Stimulated activated naive CD8-positive, alpha-beta T cell treated with anti-CD3 and anti-CD28 coated beads, Interleukin-15, Interleukin-2, amounts not matched to agents 100 ng/mL and 50 ng/mL, for 24 hours (primary cell): ENCODE measurements around the gene TAOK3.
"Not testable (repeated sequence)": the region's sequence is repeated elsewhere in the genome, so short reads cannot be mapped to it uniquely, and the experiment has no call there.

Source experiments
- H3K27ac Mint-ChIP-seq: one replicate; pipeline ENCODE4 v1.8.0; 2021; ENCODE audit warnings: mild to moderate bottlenecking, mixed read lengths
- H3K27me3 Mint-ChIP-seq: one replicate; pipeline ENCODE4 v1.8.0; 2021; ENCODE audit warnings: mixed read lengths
- H3K36me3 Mint-ChIP-seq: one replicate; pipeline ENCODE4 v1.8.0; 2021; ENCODE audit warnings: low read depth, mixed read lengths
- H3K4me1 Mint-ChIP-seq: one replicate; pipeline ENCODE4 v1.8.0; 2021; ENCODE audit warnings: low read depth, mixed read lengths
- H3K4me3 Mint-ChIP-seq: one replicate; pipeline ENCODE4 v1.8.0; 2021; ENCODE audit warnings: mild to moderate bottlenecking, mixed read lengths
- H3K9me3 Mint-ChIP-seq: one replicate; pipeline ENCODE4 v1.8.0; 2021; ENCODE audit warnings: mixed read lengths

Gene TAOK3

DNA sequence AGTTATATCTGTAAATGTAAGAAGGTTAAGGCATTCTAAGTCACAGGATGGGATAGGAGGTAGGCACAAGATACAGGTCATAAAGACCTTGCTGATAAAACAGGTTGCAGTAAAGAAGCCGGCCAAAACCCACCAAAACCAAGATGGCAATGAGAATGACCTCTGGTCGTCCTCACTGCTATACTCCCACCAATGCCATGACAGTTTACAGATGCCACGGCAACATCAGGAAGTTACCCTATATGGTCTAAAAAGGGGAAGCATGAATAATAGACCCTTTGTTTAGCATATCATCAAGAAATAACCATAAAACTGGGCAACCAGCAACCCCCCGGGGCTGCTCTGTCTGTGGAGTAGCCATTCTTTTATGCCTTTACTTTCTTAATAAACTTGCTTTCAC, 64.7 kb downstream of the TAOK3 start:
- Mint-ChIP-seq H3K4me1 (peaks cover 60% of the 10 kb centered on the region), H3K27ac (peak overlapping the region; percentile 91)
- not testable (repeated sequence) for H3K9me3 Mint-ChIP-seq, H3K27me3 Mint-ChIP-seq, H3K4me3 Mint-ChIP-seq, H3K36me3 Mint-ChIP-seq

DNA sequence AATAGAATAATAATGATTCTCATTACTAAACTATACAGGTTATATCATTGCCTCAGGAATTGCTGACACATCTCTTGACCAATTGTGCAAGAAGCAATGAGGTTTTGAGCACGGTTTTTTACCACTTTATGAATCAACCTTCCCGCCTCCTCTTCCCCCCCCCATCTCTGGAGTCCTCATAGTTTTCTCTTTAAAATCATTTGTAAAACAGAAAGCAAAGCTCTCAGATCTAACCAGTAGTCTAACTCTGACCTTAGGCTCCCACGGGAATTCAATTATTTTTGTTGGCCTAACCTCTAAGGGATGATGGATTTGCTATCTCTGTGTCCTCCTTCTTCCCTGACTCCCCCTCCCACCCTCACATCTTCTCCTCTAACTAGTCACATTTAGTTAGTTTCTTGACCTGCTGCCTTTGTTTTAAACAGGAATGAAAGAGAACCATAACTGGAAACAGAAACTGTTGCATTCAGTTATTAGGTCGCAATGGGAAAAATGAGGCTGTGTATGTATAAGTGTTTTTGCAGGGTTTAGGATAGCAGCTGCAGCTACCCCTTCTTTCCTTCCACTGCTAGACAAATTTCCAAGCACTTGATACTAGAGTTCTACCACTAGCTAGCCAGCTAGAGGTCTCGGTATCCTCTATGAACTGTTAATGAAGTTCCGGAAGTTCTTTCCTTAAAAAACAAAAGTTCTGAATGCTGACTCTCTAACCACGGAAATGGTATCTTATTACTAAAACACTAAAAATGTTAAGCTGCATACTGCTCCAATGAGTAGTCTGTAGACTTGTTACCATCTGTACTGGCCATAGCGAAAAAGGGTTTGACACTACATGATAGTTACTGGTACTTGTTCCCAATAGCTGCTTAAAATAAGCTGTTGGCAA, 65.4 kb downstream of the TAOK3 start:
- Mint-ChIP-seq H3K4me1 (peaks cover 60% of the 10 kb centered on the region), H3K36me3 (peaks cover 2% of the 10 kb centered on the region), H3K27ac (peak overlapping the region; percentile 91), H3K4me3 (peak overlapping the region; percentile 71), H3K27me3 (no peaks in the 10 kb centered on the region), H3K9me3 (no peaks in the 10 kb centered on the region)

DNA sequence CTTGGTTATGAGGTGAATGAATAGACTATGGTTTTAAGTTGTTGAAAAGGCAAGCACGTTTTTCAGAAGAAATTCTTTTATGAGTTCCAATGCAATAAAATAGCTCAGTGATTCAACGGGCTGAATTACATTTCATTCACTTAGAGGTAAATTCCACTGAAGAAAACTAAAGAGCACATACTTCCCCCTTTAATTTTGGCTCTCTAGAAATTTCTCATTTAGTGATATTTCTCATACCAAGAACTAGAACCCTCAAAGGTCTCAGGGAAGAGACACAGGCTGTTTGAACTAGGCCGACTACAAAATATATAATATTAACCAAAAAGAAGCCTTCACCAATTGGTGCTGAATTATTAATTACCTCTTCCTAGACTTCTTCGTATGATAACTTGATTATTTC, 68.6 kb downstream of the TAOK3 start:
- Mint-ChIP-seq H3K27me3 (no peaks in the 10 kb centered on the region), H3K9me3 (no peaks in the 10 kb centered on the region), H3K4me3 (no peak overlapping the region), H3K4me1 (peaks cover 59% of the 10 kb centered on the region), H3K36me3 (peaks cover 8% of the 10 kb centered on the region), H3K27ac (peak overlapping the region; percentile 26)

DNA sequence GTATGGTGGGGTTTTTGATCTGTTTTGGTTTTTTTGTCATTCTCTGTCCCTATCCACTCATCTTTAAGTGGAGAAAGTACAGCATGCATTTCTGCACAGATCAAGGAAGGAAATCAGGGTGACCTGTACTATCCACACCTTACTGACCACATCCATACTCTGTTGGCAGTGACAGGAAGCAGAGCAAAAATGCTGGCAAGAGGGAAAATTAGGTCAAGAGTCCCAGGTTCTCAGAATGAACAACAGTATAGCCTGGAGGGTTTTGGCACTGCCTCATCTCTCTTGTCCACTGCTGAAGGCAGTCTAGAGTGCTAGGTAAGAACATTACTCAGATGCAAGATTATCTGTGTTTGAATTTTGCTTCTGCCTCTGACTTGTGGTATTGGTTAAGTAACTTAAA, 70.7 kb downstream of the TAOK3 start:
- Mint-ChIP-seq H3K9me3 (no peaks in the 10 kb centered on the region), H3K36me3 (peaks cover 14% of the 10 kb centered on the region), H3K4me1 (peaks cover 44% of the 10 kb centered on the region), H3K4me3 (no peak overlapping the region), H3K27ac (no peak overlapping the region), H3K27me3 (no peaks in the 10 kb centered on the region)

DNA sequence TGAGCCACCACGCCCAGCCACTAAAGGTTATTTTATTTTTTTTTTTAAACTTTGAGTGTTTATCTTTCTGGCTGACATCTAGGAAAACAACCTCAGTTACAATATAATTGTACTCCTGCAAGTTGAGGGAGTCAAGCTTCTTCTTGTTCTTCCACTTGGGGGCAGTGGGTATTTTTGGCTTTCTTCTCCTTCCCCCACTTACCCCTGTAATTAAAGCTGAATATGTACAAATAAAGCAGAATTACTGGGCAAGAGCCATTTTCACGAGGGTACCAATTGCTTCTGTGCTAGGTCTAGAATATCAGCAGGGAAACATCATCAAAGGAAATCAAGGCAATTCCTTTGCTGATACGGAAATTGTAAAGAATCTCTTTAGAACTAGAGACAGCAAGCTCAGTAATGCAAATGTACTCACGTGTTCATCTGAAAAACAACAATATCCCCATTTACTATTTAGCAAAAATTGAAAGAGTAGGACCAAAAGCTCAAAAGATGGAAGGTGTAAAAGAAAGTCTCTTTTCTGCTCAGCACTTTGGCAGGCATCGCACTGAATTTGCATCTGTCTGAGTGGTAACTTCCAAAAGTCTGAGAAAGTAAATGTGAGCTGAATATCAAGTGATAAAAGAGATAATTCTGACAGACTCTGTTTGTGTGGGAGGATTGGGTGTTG, 72.8 kb downstream of the TAOK3 start:
- H3K27ac Mint-ChIP-seq: peak overlapping the region; percentile 2
- H3K27me3 Mint-ChIP-seq: no peaks in the 10 kb centered on the region
- H3K36me3 Mint-ChIP-seq: peaks cover 30% of the 10 kb centered on the region
- H3K4me3 Mint-ChIP-seq: no peak overlapping the region
- no peaks in the 10 kb centered on the region for H3K9me3 Mint-ChIP-seq
- peaks cover 41% of the 10 kb centered on the region for H3K4me1 Mint-ChIP-seq

DNA sequence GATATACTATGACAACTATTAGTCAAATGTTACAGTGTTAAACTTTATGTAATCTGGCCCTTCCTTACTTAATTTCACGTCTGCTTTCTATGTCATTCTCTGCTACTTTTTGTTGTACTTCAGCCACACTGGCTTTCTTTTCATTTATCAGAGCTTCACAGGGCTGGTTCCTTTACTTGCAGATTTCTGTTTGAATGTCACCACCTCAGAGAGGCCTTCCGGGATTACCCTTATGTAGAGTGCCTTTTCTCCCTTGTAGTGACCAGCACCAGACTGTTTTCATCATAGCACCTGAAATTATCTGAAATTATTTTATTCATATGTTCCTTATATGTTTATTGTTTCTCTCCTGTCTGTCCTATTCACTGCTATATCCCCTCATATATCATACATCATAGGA, 75.4 kb downstream of the TAOK3 start:
- Mint-ChIP-seq H3K36me3 (peaks cover 40% of the 10 kb centered on the region), H3K4me1 (peaks cover 18% of the 10 kb centered on the region), H3K4me3 (no peak overlapping the region), H3K27ac (peak overlapping the region; percentile 45), H3K9me3 (no peaks in the 10 kb centered on the region), H3K27me3 (no peaks in the 10 kb centered on the region)

DNA sequence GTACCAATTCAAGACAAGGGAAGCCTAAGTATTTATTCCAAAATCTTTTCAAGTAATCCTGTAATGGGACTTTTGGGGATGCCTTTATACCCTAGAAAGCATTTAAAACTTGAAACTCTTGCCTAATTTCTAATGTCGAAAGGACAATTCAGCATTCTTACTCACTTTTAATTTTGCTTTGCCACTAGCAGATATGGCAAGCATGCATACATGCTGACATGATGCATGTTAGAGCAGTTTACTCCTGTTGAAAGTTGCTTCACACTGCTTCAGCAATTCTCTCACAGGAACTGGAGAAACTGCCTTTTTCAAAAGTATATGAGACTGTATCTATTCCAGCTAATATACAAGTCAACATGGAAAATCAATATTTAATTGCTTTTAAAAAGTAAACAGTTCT, 79.9 kb downstream of the TAOK3 start:
- H3K27me3 Mint-ChIP-seq: no peaks in the 10 kb centered on the region
- no peaks in the 10 kb centered on the region for H3K9me3 Mint-ChIP-seq
- no peak overlapping the region for H3K27ac Mint-ChIP-seq
- peaks cover 50% of the 10 kb centered on the region for H3K36me3 Mint-ChIP-seq
- no peaks in the 10 kb centered on the region for H3K4me1 Mint-ChIP-seq
- H3K4me3 Mint-ChIP-seq: no peak overlapping the region

DNA sequence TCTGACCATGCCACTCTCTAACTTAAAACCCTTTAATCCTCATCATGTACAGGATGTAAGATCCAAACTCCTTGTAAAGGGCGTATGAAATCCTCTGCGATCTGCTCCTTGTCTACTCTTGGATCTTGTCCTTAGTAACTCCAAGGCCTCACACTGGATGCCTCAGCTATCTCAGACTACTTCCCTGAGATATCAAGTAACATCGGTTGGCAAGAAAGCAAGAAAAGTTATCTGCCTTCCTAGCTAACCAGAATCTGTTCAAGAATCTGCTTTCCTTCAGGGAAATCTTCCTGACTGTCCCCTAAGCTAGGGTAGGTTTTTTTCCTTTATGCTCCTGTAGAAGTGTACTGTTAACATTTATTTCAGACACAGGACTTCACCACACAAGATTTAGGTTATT, 82.6 kb downstream of the TAOK3 start:
- no peak overlapping the region for H3K27ac Mint-ChIP-seq
- H3K36me3 Mint-ChIP-seq: peaks cover 39% of the 10 kb centered on the region
- peaks cover 7% of the 10 kb centered on the region for H3K4me1 Mint-ChIP-seq
- H3K27me3 Mint-ChIP-seq: no peaks in the 10 kb centered on the region
- no peak overlapping the region for H3K4me3 Mint-ChIP-seq
- no peaks in the 10 kb centered on the region for H3K9me3 Mint-ChIP-seq

DNA sequence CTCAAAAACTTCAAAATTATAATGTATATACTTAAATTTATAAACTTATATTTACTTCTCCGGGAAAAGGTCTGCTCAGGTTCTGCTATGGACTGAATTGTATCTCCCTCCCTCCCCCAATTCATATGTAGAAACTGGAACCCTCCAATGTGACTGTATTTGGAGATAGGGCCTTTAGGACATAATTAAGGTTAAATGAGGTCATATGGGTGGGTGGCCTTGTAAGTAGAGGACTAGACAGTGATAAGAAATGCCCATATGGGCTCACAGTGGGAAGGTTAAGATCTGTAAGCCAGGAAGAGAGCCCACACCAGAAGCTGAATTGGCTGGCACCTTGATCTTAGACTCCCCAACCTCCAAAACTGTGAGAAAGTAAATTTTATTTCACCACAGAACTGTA, 84.5 kb downstream of the TAOK3 start:
- Mint-ChIP-seq H3K27ac (no peak overlapping the region), H3K4me1 (peaks cover 7% of the 10 kb centered on the region), H3K9me3 (no peaks in the 10 kb centered on the region), H3K36me3 (peaks cover 31% of the 10 kb centered on the region), H3K27me3 (no peaks in the 10 kb centered on the region), H3K4me3 (no peak overlapping the region)

DNA sequence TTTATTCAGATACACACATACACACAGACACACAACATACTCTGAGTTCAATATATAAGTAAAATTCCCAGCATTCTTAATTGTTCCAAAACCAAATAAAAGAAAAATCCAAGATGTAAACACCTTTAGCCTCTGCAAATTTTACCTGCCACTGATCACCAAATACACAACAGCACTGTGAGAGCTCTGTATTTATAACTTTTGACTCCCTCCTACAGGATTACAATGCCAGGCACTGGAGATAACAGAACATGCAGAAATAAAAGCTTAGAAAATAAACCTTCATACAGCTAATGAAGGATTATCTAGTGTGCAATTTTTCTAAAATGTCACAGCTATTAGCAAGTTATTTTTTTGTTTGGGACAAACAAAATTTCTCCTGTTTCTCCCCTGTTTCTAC, 85.0 kb downstream of the TAOK3 start:
- Mint-ChIP-seq H3K36me3 (peaks cover 31% of the 10 kb centered on the region), H3K9me3 (no peaks in the 10 kb centered on the region), H3K27ac (peak overlapping the region; percentile 14), H3K4me3 (no peak overlapping the region), H3K27me3 (no peaks in the 10 kb centered on the region), H3K4me1 (peaks cover 7% of the 10 kb centered on the region)

DNA sequence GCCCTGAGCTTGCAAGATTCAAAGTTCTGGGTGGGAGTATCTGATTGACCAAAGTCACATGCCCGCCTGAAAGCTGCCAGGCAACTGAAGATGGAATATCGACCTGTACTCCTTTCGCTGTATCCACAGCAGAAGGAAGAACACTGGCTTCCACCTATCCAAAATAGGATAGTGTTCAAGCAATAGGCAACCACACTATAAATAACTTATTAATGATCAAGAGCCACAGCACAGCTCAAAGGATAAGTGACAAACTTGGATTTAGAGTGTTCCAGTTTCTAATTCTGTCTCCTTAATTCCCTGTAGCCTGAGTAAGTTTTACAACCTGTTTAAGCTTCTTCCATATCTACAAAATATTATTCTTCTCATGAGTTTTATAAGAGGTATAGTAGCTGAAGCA, 89.9 kb downstream of the TAOK3 start:
- Mint-ChIP-seq H3K4me3 (no peak overlapping the region), H3K9me3 (peaks cover 9% of the 10 kb centered on the region), H3K36me3 (peaks cover 44% of the 10 kb centered on the region), H3K27ac (no peak overlapping the region), H3K4me1 (peaks cover 7% of the 10 kb centered on the region), H3K27me3 (no peaks in the 10 kb centered on the region)

DNA sequence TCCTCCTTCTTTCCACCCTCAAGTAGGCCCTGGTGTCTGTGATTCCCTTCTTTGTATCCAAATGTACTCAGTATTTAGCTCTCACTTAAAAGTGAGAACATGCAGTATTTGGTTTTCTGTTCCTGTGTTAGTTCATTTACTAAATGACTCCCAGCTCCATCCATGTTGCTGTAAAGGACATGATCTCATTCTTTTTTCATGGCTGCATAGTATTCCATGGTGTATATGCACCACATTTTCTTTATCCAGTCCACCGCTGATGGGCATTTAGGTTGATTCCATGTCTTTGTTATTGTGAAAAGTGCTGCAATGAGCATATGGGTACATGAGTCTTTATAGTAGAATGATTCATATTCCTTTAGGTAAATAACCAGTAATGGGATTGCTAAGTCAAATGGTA, 94.4 kb downstream of the TAOK3 start:
- H3K9me3 Mint-ChIP-seq, H3K27ac Mint-ChIP-seq, H3K4me3 Mint-ChIP-seq, H3K27me3 Mint-ChIP-seq: not testable (repeated sequence)
- Mint-ChIP-seq H3K4me1 (peaks cover 11% of the 10 kb centered on the region), H3K36me3 (peaks cover 42% of the 10 kb centered on the region)

DNA sequence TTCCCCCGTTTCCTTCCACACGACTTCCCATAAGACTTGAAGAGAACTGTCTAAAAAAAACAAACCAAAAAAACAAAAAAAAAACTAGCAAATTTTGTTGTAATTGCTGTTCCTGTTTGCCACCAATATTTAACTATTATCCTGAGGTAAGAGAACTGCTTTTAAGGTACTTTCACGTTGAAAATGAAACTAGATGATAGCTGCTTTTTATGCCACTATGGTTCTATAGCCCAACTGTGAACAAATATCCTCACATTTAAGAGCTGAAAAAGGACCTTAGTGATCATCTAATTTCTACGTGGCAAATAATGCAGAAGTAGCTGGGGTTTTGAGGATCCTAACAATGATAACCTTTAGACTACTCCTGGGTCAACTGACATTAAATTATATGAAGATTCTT, 98.6 kb downstream of the TAOK3 start:
- peaks cover 19% of the 10 kb centered on the region for H3K4me1 Mint-ChIP-seq
- peak overlapping the region; percentile 40 for H3K4me3 Mint-ChIP-seq
- peaks cover 4% of the 10 kb centered on the region for H3K9me3 Mint-ChIP-seq
- peaks cover 16% of the 10 kb centered on the region for H3K36me3 Mint-ChIP-seq
- H3K27me3 Mint-ChIP-seq: no peaks in the 10 kb centered on the region
- peak overlapping the region; percentile 66 for H3K27ac Mint-ChIP-seq

DNA sequence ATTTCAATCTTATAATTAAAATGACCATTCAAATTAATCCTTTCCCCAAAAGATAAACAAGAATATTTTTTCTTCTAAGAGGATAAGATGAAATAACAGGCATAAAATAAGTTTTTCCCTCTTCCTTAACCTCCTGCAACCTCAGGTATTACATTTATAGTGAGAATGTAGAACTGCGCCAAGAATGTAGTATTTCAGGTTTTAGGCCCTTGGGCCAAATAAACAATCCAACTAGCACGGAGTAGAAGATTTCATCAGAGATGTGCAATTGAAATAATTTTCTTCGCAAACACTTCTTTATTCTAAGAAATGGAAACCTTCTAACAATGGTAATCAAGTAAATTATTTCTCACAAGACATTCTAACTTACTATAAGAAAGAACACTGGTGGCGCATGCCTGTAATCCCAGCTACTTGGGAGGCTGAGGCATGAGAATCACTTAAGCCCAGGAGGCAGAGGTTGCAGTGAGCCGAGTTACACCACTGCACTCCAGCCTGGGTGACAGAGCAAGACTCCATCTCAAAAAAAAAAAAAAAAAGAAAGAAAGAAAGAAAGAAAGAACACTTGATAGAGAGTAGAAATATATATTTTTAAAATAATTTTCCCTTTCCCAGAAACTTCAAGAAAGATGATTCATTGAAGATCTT, 100.8 kb downstream of the TAOK3 start:
- Mint-ChIP-seq H3K9me3 (no peaks in the 10 kb centered on the region), H3K4me1 (peaks cover 15% of the 10 kb centered on the region), H3K36me3 (peaks cover 9% of the 10 kb centered on the region), H3K4me3 (no peak overlapping the region), H3K27me3 (no peaks in the 10 kb centered on the region), H3K27ac (no peak overlapping the region)

DNA sequence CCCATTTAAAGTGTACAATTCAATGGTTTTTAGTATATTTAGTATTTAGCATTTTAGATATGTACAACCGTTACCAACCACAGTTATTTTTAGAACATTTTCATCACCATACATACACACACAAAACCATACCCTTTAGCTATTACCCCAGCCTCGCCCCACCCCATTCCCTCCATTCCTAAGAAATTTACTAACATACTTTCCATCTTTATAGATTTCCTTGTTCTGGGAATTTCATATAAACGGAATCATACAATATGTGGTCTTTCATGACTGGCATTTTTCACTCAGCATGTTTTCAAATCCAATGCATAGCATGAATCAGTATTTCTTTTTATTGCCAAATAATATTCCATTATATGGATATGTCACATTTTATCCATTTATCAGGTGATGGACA, 101.5 kb downstream of the TAOK3 start:
- no peaks in the 10 kb centered on the region for H3K27me3 Mint-ChIP-seq
- no peak overlapping the region for H3K27ac Mint-ChIP-seq
- no peaks in the 10 kb centered on the region for H3K9me3 Mint-ChIP-seq
- H3K4me1 Mint-ChIP-seq: peaks cover 15% of the 10 kb centered on the region
- no peak overlapping the region for H3K4me3 Mint-ChIP-seq
- peaks cover 8% of the 10 kb centered on the region for H3K36me3 Mint-ChIP-seq
